Parathyroid adenoma (tissue), 2 donors: ENCODE results near the gene MBTPS2.

ENCODE experiments used
- H2AFZ ChIP-seq: fragments of 300-600 bp; sonication (generic); one replicate; pipeline ENCODE4 v1.7.0; 2017; ENCODE audit warnings: antibody characterized with exemption, mild to moderate bottlenecking
- H3K27ac ChIP-seq: fragments of 300-600 bp; sonication (generic); one replicate; pipeline ENCODE4 v1.7.0; 2017
- H3K27me3 ChIP-seq: fragments of 300-600 bp; sonication (generic); one replicate; pipeline ENCODE4 v1.7.0; 2017; ENCODE audit warnings: low read length; ENCODE audit not compliant: control insufficient read depth, insufficient read depth
- H3K36me3 ChIP-seq: fragments of 300-600 bp; sonication (generic); one replicate; pipeline ENCODE4 v1.7.0; 2017; ENCODE audit warnings: low read length; ENCODE audit not compliant: control insufficient read depth, insufficient read depth
- H3K4me1 ChIP-seq: fragments of 300-600 bp; sonication (generic); one replicate; pipeline ENCODE4 v1.7.0; 2017; ENCODE audit warnings: control low read depth
- H3K4me2 ChIP-seq: fragments of 300-600 bp; sonication (generic); one replicate; pipeline ENCODE4 v1.7.0; 2017; ENCODE audit warnings: low read length
- H3K4me3 ChIP-seq: fragments of 300-600 bp; sonication (generic); one replicate; pipeline ENCODE4 v1.7.0; 2017; ENCODE audit warnings: low read depth, low read length
- H3K79me2 ChIP-seq: fragments of 300-600 bp; sonication (generic); one replicate; pipeline ENCODE4 v1.7.0; 2017; ENCODE audit warnings: control low read depth
- H3K9ac ChIP-seq: fragments of 300-600 bp; sonication (generic); one replicate; pipeline ENCODE4 v1.7.0; 2017; ENCODE audit warnings: mild to moderate bottlenecking
- H3K9me3 ChIP-seq: fragments of 300-600 bp; sonication (generic); one replicate; pipeline ENCODE4 v1.7.0; 2017; ENCODE audit warnings: low read length; ENCODE audit not compliant: control insufficient read depth
- CTCF ChIP-seq: fragments of 300-600 bp; sonication (generic); IDR thresholded peaks from one replicate; pipeline ENCODE4 v1.7.0; 2017; ENCODE audit warnings: antibody characterized with exemption, mild to moderate bottlenecking
- donor health status: primary hyperparathyroidism.

The MBTPS2 gene

GRCh38 chrX:21802054-21802670 is 37.3 kb upstream of the MBTPS2 start:
- Histone ChIP-seq H3K4me3 (no peak overlapping the region), H3K4me2 (no peak overlapping the region), H2AFZ (no peak overlapping the region), H3K27ac (no peak overlapping the region), H3K27me3 (no peaks in the 10 kb centered on the region), H3K9me3 (no peaks in the 10 kb centered on the region), H3K79me2 (no peaks in the 10 kb centered on the region), H3K4me1 (no peaks in the 10 kb centered on the region), H3K36me3 (no peaks in the 10 kb centered on the region), H3K9ac (no peak overlapping the region)
- no peak for TF ChIP-seq CTCF

GRCh38 chrX:21802839-21803238 is 36.6 kb upstream of the MBTPS2 start:
- Histone ChIP-seq H2AFZ (no peak overlapping the region), H3K36me3 (no peaks in the 10 kb centered on the region), H3K9me3 (no peaks in the 10 kb centered on the region), H3K4me3 (no peak overlapping the region), H3K79me2 (no peaks in the 10 kb centered on the region), H3K4me1 (no peaks in the 10 kb centered on the region), H3K27ac (no peak overlapping the region), H3K4me2 (no peak overlapping the region), H3K9ac (no peak overlapping the region), H3K27me3 (no peaks in the 10 kb centered on the region)
- TF ChIP-seq CTCF: no peak

- no peaks in the 10 kb centered on the region for H3K4me1 ChIP-seq
- H3K9me3 ChIP-seq: no peaks in the 10 kb centered on the region
- no peak overlapping the region for H2AFZ ChIP-seq
- TF ChIP-seq CTCF: no peak
- H3K27ac ChIP-seq: no peak overlapping the region
- H3K9ac ChIP-seq: no peak overlapping the region
- H3K4me3 ChIP-seq: no peak overlapping the region
- H3K4me2 ChIP-seq: no peak overlapping the region
- H3K79me2 ChIP-seq: no peaks in the 10 kb centered on the region
- H3K27me3 ChIP-seq: no peaks in the 10 kb centered on the region
- H3K36me3 ChIP-seq: no peaks in the 10 kb centered on the region
These were observed 32.7 kb upstream of the MBTPS2 start for GRCh38 chrX:21806691-21807090.

GRCh38 chrX:21811832-21812231 is 27.6 kb upstream of the MBTPS2 start:
- Histone ChIP-seq H3K79me2 (no peaks in the 10 kb centered on the region), H3K9me3 (no peaks in the 10 kb centered on the region), H3K4me3 (no peak overlapping the region), H3K4me1 (no peaks in the 10 kb centered on the region), H3K36me3 (no peaks in the 10 kb centered on the region), H3K9ac (no peak overlapping the region), H2AFZ (no peak overlapping the region), H3K27me3 (no peaks in the 10 kb centered on the region), H3K27ac (no peak overlapping the region), H3K4me2 (no peak overlapping the region)
- no peak for TF ChIP-seq CTCF

- Histone ChIP-seq H3K9me3 (no peaks in the 10 kb centered on the region), H2AFZ (no peak overlapping the region), H3K4me3 (no peak overlapping the region), H3K27me3 (no peaks in the 10 kb centered on the region), H3K27ac (no peak overlapping the region), H3K4me2 (no peak overlapping the region), H3K36me3 (no peaks in the 10 kb centered on the region), H3K9ac (no peak overlapping the region), H3K79me2 (no peaks in the 10 kb centered on the region), H3K4me1 (no peaks in the 10 kb centered on the region)
- TF ChIP-seq CTCF: no peak
These were observed 26.8 kb upstream of the MBTPS2 start for GRCh38 chrX:21812628-21813027.
